Measurements from ENCODE around the gene MRPS7.

DNA sequence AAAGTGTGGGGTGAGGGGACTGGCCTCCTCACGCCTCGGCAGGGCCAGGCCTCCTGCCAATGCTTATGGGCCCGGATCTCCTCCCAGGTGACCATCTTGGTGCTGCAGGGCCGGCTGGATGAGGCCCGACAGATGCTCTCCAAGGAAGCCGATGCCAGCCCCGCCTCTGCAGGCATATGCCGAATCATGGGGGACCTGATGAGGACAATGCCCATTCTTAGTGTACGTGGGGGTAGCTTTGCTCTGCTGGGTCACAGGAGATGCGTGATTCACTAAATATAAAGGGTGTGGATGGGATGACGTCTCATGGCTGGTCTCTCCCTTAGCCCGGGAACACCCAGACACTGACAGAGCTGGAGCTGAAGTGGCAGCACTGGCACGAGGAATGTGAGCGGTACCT is 36.7 kb upstream of the MRPS7 start:
- TF ChIP-seq, protein P1, sequence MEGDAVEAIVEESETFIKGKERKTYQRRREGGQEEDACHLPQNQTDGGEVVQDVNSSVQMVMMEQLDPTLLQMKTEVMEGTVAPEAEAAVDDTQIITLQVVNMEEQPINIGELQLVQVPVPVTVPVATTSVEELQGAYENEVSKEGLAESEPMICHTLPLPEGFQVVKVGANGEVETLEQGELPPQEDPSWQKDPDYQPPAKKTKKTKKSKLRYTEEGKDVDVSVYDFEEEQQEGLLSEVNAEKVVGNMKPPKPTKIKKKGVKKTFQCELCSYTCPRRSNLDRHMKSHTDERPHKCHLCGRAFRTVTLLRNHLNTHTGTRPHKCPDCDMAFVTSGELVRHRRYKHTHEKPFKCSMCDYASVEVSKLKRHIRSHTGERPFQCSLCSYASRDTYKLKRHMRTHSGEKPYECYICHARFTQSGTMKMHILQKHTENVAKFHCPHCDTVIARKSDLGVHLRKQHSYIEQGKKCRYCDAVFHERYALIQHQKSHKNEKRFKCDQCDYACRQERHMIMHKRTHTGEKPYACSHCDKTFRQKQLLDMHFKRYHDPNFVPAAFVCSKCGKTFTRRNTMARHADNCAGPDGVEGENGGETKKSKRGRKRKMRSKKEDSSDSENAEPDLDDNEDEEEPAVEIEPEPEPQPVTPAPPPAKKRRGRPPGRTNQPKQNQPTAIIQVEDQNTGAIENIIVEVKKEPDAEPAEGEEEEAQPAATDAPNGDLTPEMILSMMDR (conservative IDR thresholded peaks at IDR 0.05; ENCODE audit: low read length) = no peak
- no peak for TF ChIP-seq EZH2phosphoT487 (IDR thresholded peaks at IDR 0.05; ENCODE audit: borderline replicate concordance)
